HFF-Myc (cell line): ENCODE measurements around the gene SPRR2A.
"Not testable (repeated sequence)": the region's sequence is repeated elsewhere in the genome, so short reads cannot be mapped to it uniquely, and the experiment has no call there.

Source experiments
- DNase-seq: peaks from one replicate; pipeline ENCODE4 v3.0.0-alpha.2; 2011; ENCODE audit warnings: low read depth; ENCODE audit errors: extremely low read depth
- H3K4me3 ChIP-seq: replicated peaks from 2 replicates; pipeline ENCODE4 v1.5.1; 2011; ENCODE audit warnings: low read depth, mild to moderate bottlenecking, control low read depth, low read length
- TF ChIP-seq, protein P1 (sequence below): IDR thresholded peaks from 2 replicates; pipeline ENCODE4 v1.5.1; 2012; ENCODE audit warnings: mild to moderate bottlenecking, low read depth, low read length, control low read depth; ENCODE audit errors: missing control alignments

Gene SPRR2A

DNA sequence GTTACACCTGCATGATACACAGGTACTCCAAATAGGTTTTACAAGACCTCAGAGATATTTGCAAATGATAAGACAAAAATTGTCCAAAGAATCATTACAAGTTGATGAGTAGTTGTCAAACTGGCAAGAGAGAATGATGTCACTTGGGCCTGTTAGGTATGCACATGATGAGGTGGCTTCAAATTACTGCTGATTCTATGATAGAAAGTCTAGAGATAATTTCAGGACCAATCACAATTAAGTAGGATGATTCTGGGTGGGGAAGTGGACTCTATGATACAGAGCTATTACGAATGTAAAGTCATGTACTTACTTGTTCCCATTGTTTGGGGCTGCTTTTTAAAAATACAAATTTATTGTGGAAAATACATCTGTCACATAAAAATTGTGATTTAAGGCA lies 31.5 kb downstream of the SPRR2A start:
- DNase-seq: no peak
- TF ChIP-seq, protein P1, sequence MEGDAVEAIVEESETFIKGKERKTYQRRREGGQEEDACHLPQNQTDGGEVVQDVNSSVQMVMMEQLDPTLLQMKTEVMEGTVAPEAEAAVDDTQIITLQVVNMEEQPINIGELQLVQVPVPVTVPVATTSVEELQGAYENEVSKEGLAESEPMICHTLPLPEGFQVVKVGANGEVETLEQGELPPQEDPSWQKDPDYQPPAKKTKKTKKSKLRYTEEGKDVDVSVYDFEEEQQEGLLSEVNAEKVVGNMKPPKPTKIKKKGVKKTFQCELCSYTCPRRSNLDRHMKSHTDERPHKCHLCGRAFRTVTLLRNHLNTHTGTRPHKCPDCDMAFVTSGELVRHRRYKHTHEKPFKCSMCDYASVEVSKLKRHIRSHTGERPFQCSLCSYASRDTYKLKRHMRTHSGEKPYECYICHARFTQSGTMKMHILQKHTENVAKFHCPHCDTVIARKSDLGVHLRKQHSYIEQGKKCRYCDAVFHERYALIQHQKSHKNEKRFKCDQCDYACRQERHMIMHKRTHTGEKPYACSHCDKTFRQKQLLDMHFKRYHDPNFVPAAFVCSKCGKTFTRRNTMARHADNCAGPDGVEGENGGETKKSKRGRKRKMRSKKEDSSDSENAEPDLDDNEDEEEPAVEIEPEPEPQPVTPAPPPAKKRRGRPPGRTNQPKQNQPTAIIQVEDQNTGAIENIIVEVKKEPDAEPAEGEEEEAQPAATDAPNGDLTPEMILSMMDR: no peak
- no peak overlapping the region for H3K4me3 ChIP-seq

DNA sequence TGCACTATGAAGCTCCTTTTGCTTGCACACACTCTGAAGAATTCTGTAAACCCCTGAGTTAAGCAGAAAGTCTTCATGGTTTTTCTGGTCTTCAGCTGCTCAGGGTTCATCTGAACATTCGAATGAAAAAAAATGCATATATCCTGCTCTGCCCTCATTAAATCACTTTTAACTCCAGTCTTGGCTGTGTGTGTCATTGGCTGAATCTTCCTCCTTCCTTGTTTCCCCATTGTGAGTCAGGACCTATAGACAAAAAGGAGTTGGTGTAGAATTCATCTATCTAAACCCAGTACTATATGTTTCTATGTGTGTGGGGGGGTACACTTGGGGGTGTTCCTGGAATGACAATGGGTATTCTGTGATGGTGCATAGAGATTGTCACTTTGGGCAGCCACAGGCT lies 32.9 kb downstream of the SPRR2A start:
- no peak overlapping the region for H3K4me3 ChIP-seq
- DNase-seq: no peak
- TF ChIP-seq, protein P1: no peak

DNA sequence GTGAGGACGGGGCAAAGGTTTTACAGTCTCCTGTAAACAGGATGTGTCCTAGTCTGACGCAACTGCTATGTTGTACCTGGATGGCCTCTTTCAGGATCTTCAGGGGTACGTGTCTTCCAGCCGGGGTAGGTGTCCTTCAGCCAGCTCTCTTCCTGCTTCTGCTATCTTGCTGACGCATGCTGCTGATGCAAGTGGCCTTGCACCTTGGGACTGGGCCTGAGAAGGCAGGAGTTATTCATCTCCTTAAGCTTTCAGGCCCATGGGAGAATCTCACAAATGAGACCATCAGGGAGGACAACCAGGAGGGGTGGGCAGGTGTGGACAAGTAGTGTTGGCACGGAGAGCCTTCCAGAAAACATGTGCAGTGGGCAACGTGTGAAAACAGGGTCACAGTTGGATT lies 34.2 kb downstream of the SPRR2A start:
- DNase-seq: no peak
- TF ChIP-seq, protein P1: no peak
- H3K4me3 ChIP-seq: no peak overlapping the region

DNA sequence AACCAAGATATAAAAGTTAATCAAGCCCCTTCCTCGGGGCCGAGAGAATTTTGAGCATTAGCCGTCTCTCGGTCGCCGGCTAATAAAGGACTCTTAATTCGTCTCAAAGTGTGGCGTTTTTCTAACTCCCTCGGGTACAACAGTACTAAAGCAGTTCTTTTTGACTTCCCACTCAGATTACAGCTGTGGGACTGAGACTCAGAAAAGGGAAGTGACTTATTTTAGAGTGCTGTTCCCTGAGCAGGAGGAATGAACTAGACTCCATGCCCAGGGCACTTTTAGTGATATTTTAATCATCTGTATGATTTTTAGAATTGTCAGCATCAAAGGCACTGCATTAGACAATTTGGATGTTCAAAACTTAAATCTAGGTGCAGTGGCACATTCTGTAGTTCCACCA lies 35.0 kb downstream of the SPRR2A start:
- H3K4me3 ChIP-seq, DNase-seq: not testable (repeated sequence)

DNA sequence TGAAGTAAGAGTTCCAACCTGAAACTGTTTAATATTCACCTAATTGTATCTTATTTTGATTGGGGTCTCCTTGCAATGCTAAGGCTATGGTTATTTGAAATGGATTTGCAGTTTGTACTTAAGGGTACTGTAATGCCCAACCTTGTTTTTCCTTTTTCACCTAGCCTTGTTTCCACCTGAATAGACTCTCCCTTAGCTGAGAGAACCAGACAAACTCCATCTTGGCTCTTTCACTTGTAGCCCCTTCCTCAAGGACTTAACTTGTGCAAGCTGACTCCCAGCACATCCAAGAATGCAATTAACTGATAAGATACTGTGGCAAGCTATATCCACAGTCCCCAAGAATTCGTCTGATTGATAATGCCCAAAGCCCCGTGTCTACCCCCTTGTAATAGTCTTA lies 35.5 kb downstream of the SPRR2A start:
- not testable (repeated sequence) for DNase-seq, H3K4me3 ChIP-seq

DNA sequence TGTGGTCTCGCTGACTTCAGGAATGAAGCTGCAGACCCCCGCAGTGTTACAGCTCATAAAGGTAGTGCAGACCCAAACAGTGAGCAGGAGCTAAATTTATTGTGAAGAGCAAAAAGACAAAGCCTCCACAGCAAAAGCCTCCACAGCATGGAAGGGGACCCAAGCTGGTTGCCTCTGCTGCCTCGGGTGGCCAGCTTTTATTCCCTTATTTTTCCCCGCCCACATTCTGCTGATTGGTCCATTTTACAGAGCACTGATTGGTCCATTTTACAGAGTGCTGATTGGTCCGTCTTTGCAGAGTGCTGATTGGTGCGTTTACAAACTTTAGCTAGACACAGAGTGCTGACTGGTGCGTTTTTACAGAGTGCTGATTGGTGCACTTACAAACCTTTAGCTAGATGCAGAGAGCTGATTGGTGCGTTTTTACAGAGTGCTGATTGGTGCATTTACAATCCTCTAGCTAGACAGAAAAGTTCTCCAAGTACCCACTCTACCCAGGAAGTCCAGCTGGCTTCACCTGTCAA lies 46.0 kb downstream of the SPRR2A start:
- DNase-seq, H3K4me3 ChIP-seq: not testable (repeated sequence)
